DND-41 (cell line): ENCODE results near the gene RBMS3.

Experiments used
- ATAC-seq: fragments of 200-7000 bp; cut with Tn5 transposase; 3 replicates; pipeline ENCODE4 v1.9.1; 2021; ENCODE audit warnings: low read depth; ENCODE audit not compliant: insufficient read depth
- DNase-seq: peaks from one replicate; pipeline ENCODE4 v3.0.0-alpha.2; 2020
- H2AFZ ChIP-seq: 2 replicates; pipeline ENCODE4 v1.6.0; 2012; ENCODE audit warnings: low read depth, low read length
- H3K27ac ChIP-seq: 2 replicates; pipeline ENCODE4 v1.5.1; 2012; ENCODE audit warnings: low read length, inconsistent platforms
- H3K27me3 ChIP-seq: fragments of 200-600 bp; sonication (generic); 2 replicates; pipeline ENCODE4 v1.6.0; 2012; ENCODE audit warnings: low read length, mild to moderate bottlenecking, inconsistent platforms; ENCODE audit not compliant: insufficient read depth, poor library complexity
- H3K36me3 ChIP-seq: 2 replicates; pipeline ENCODE4 v1.5.1; 2012; ENCODE audit warnings: low read length, inconsistent platforms; ENCODE audit not compliant: insufficient read depth
- H3K4me1 ChIP-seq: 2 replicates; pipeline ENCODE4 v1.5.1; 2012; ENCODE audit warnings: mild to moderate bottlenecking, low read length; ENCODE audit not compliant: insufficient read depth
- H3K4me2 ChIP-seq: 2 replicates; pipeline ENCODE4 v1.6.0; 2012; ENCODE audit warnings: mild to moderate bottlenecking, moderate library complexity, low read length, inconsistent platforms; ENCODE audit not compliant: insufficient read depth
- H3K4me3 ChIP-seq, 2 experiments: fragments of 200-600 bp in 1 of 2; shearing (Covaris generic) in 1 of 2; 2 replicates each; pipeline ENCODE4 v1.5.1; 2012 to 2016; ENCODE audit warnings: inconsistent platforms in 2 of 2, low read length in 2 of 2, mild to moderate bottlenecking in 2 of 2, low read depth in 1 of 2, moderate library complexity in 1 of 2
- H3K79me2 ChIP-seq: 2 replicates; pipeline ENCODE4 v1.6.0; 2012; ENCODE audit warnings: low read length, inconsistent platforms; ENCODE audit not compliant: insufficient read depth
- H3K9ac ChIP-seq: 2 replicates; pipeline ENCODE4 v1.6.0; 2012; ENCODE audit warnings: low read depth, mild to moderate bottlenecking, inconsistent platforms, low read length, moderate library complexity
- H3K9me3 ChIP-seq: 2 replicates; pipeline ENCODE4 v1.5.1; 2012; ENCODE audit warnings: low read length, moderate library complexity, mild to moderate bottlenecking, inconsistent platforms; ENCODE audit not compliant: insufficient read depth, severe bottlenecking
- H4K20me1 ChIP-seq: 2 replicates; pipeline ENCODE4 v1.6.0; 2012; ENCODE audit warnings: low read length; ENCODE audit not compliant: insufficient read depth
- EZH2 ChIP-seq: IDR thresholded peaks from 3 replicates; pipeline ENCODE4 v1.6.1; 2012; ENCODE audit warnings: borderline replicate concordance, low read depth, mild to moderate bottlenecking, moderate library complexity, low read length, inconsistent platforms; ENCODE audit not compliant: severe bottlenecking
- TF ChIP-seq, protein P1 (sequence below): IDR thresholded peaks from 2 replicates; pipeline ENCODE4 v1.5.1; 2012; ENCODE audit warnings: borderline replicate concordance, low read length, moderate library complexity, mild to moderate bottlenecking; ENCODE audit not compliant: poor library complexity, severe bottlenecking; ENCODE audit errors: extremely low read depth

RBMS3 gene

DNA sequence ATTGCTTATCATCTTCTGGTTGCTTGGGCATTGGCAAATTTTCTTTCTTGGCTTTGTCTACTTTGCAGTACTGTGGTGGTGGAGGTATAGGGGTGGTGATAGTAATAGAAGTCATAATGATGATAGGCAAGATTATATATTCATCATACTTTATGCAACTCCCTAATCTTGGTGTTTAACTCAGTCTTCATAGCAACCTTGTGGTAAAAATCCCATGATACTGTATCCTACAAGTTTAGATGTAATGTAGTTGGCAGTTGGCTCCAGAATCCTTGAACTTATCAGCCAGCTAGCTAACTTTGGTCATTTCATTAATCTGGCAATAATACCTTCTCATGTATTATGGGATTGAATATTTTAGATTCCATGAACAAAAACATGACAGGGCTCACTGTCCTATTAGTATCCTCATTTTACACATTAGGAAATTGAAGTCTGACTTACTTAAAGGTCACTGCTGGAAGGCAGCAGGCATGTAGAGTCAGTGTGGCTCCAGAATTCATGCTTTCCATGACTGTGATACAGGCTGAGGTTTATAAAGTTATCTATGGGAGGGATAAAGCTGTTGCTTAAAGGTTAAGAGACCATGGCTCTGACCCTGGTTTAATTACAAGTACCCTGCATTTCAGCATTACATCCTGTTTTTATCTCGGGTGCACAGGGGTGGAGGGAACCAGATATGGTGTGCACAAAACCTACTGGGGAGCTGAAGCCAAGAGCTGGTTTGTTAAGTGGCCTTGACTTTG is 33.3 kb downstream of the RBMS3 start:
- DNase-seq (no peak), ATAC-seq (no peak)
- H3K9ac ChIP-seq = no peak overlapping the region
- H2AFZ ChIP-seq = no peak overlapping the region
- H3K4me1 ChIP-seq = no peaks in the 10 kb centered on the region
- no peaks in the 10 kb centered on the region for H3K36me3 ChIP-seq
- H3K9me3 ChIP-seq = no peaks in the 10 kb centered on the region
- H3K4me2 ChIP-seq = no peak overlapping the region
- TF ChIP-seq, protein P1, sequence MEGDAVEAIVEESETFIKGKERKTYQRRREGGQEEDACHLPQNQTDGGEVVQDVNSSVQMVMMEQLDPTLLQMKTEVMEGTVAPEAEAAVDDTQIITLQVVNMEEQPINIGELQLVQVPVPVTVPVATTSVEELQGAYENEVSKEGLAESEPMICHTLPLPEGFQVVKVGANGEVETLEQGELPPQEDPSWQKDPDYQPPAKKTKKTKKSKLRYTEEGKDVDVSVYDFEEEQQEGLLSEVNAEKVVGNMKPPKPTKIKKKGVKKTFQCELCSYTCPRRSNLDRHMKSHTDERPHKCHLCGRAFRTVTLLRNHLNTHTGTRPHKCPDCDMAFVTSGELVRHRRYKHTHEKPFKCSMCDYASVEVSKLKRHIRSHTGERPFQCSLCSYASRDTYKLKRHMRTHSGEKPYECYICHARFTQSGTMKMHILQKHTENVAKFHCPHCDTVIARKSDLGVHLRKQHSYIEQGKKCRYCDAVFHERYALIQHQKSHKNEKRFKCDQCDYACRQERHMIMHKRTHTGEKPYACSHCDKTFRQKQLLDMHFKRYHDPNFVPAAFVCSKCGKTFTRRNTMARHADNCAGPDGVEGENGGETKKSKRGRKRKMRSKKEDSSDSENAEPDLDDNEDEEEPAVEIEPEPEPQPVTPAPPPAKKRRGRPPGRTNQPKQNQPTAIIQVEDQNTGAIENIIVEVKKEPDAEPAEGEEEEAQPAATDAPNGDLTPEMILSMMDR = no peak
- no peak for TF ChIP-seq EZH2
- no peaks in the 10 kb centered on the region for H3K79me2 ChIP-seq
- no peaks in the 10 kb centered on the region for H3K27me3 ChIP-seq
- H3K27ac ChIP-seq = no peak overlapping the region
- H4K20me1 ChIP-seq = no peaks in the 10 kb centered on the region
- H3K4me3 ChIP-seq = no peak overlapping the region

DNA sequence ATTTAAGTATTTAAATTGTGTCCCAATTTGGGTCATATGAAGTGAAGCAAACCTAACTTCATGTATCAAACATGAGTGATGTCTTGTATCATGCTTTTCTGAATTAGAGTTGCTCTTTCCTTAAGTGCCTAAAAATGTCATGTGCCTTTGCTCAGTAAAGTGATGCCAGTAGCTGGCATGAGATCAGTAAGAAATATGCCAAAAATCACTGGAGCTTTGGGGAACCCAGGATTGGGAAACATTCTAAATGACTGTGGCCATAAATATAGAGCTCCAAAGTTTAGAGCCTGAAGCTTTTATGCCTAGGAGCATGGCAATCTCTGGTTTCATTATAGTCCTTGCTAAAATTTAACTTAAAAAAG is 33.8 kb downstream of the RBMS3 start:
- DNase-seq (no peak), ATAC-seq (no peak)
- Histone ChIP-seq H3K9ac (no peak overlapping the region), H3K79me2 (no peaks in the 10 kb centered on the region), H3K4me3 (no peak overlapping the region), H3K27ac (no peak overlapping the region), H4K20me1 (no peaks in the 10 kb centered on the region), H2AFZ (no peak overlapping the region), H3K4me2 (no peak overlapping the region), H3K4me1 (no peaks in the 10 kb centered on the region), H3K27me3 (no peaks in the 10 kb centered on the region), H3K9me3 (no peaks in the 10 kb centered on the region), H3K36me3 (no peaks in the 10 kb centered on the region)
- TF ChIP-seq, protein P1 = no peak
- no peak for TF ChIP-seq EZH2

DNA sequence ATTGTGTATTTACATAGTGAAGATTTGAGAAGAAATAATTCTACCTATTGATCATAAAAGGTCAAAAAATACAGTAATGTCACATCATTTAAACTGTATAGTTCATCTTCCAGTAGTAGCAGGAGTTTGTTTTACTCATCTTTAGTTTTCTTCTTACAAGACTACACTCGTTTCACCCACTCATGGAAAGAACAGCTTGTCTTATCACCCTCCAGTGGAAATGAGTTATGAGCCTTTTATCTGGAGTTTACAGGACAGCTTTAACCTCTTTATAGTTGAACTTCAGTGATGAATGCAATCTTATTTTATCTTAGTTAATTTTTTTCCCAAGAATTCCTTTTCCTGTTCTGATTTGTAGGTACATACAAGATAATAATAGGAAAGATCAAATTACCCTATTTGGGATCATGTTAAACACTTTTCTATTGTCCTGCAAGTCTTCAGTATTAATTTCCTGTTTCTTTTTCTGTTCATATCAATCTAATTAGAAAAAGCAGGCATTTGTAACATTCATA is 36.8 kb downstream of the RBMS3 start:
- no peak overlapping the region for H3K4me2 ChIP-seq
- ATAC-seq (no peak), DNase-seq (no peak)
- no peak overlapping the region for H3K27ac ChIP-seq
- TF ChIP-seq EZH2 = no peak
- TF ChIP-seq, protein P1 = no peak
- H3K9me3 ChIP-seq = no peaks in the 10 kb centered on the region
- no peak overlapping the region for H3K9ac ChIP-seq
- H4K20me1 ChIP-seq = no peaks in the 10 kb centered on the region
- H3K79me2 ChIP-seq = no peaks in the 10 kb centered on the region
- no peak overlapping the region for H3K4me3 ChIP-seq
- no peak overlapping the region for H2AFZ ChIP-seq
- H3K36me3 ChIP-seq = no peaks in the 10 kb centered on the region
- H3K27me3 ChIP-seq = no peaks in the 10 kb centered on the region
- no peaks in the 10 kb centered on the region for H3K4me1 ChIP-seq
